ENCODE results near the gene TPPP3. TPM values are rescaled to one million over a fixed set of nuclear protein-coding genes. Genes with fewer than 3 reads are reported as not detected.

TPPP3 gene
- total and polyA plus RNA-seq, 2 donors (not counting 3 experiments of a cell fraction or from before 2014, with no cell fraction given) = 0.33 to 1.3 TPM

- Histone ChIP-seq H3K4me3 (replicated peaks in 1 of 3; ENCODE audit: insufficient read depth in 1 of 3, low read depth in 1 of 3, low read length in 3 of 3) (no peak overlapping the region), H3K36me3 (ENCODE audit: control insufficient read depth in 2 of 2, extremely low read depth in 1 of 2, insufficient read depth in 2 of 2, low read length in 2 of 2) (no peaks in the 10 kb centered on the region), H3K27ac (ENCODE audit: insufficient read depth, low read depth, low read length) (no peak overlapping the region), H3K9me1 (replicated peaks; ENCODE audit: control insufficient read depth, extremely low read depth, insufficient read depth, low read length) (no peaks in the 10 kb centered on the region), H3K9ac (replicated peaks; ENCODE audit: extremely low read depth, insufficient read depth, low read length) (no peak overlapping the region), H3K9me3 (replicated peaks; ENCODE audit: control insufficient read depth, insufficient read depth, low read length) (no peaks in the 10 kb centered on the region), H3K79me2 (ENCODE audit: control insufficient read depth, insufficient read depth, low read length) (no peaks in the 10 kb centered on the region), H3K4me1 (ENCODE audit: control insufficient read depth, extremely low read depth, insufficient read depth, low read length) (no peaks in the 10 kb centered on the region), H3K27me3 (ENCODE audit: control insufficient read depth in 2 of 2, insufficient read depth in 2 of 2, low read length in 2 of 2) (peaks cover 0 to 6% of the 10 kb centered on the region in 2 experiments), H2AFZ (ENCODE audit: low read depth, low read length) (no peak overlapping the region), H3K4me2 (ENCODE audit: insufficient read depth, low read length) (no peak overlapping the region), H4K20me1 (replicated peaks; ENCODE audit: control insufficient read depth, extremely low read depth, insufficient read depth, low read length) (no peaks in the 10 kb centered on the region)
- POLR2A ChIA-PET = no interaction called here
- DNase-seq (ENCODE audit: low read depth, low spot score) (no peak), FAIRE-seq (no peak)
- TF ChIP-seq POLR2A (IDR thresholded peaks at IDR 0.05; ENCODE audit: low read depth, low read length) (peak; percentile 18), POLR2AphosphoS5 (IDR thresholded peaks at IDR 0.05; ENCODE audit: insufficient read depth, low read depth, low read length) (no peak)
- intact Hi-C loops (cut with micrococcal nuclease) = loop anchor here (1.0 to 10.0 kb wide), 4 partner anchors 28 to 445 kb away; partner anchors contain the start of genes E2F4, ELMO3 and EXOC3L1
- CTCF ChIA-PET = interaction anchor here (0.5 to 4.1 kb wide), 64 partner anchors 8 to 508 kb away, joined by 3 to 65 read pairs (median 5); partner anchors contain the start of genes EXOC3L1, HSD11B2, KCTD19 and LRRC36
- no TSS peak for BruUV-seq (replicated peaks)
- dilution Hi-C loops (cut with MboI; ENCODE audit: extremely low pct_ligation_motif_present, low sequenced_read_pairs) = no loop called here
Observed at GRCh38 chr16:67399749-67400704, 6.7 kb upstream of the TPPP3 start.

DNA sequence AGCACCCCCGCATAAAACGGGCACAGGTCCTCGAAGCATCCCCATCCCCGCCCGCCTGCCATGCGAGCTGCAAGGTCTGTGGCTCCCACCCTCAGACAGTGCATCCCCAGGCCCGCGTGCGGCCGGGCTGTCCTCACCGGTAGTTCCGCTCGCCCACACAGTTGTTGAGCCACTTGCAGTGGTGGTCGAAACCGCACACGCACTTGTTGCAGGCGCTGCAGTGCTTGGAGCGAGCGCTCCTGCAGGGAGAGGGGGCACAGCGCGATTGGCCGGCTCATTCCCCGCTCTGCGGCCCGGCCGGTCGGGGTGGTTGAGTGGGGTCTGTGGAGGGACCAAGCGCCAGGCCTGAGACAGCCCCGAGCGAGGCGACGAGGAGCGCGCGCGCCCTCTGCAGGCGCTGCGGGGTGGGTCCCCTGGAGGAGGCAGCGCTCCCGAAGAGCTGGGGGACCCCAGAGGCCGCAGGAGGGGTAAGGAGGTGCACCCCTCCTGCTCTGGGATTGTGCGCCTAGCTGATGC lies 6.0 kb upstream of the TPPP3 start:
- H3K27me3 ChIP-seq (ENCODE audit: control insufficient read depth in 2 of 2, insufficient read depth in 2 of 2, low read length in 2 of 2) = peaks cover 5 to 6% of the 10 kb centered on the region in 2 experiments
- H3K9me3 ChIP-seq (replicated peaks; ENCODE audit: control insufficient read depth, insufficient read depth, low read length) = no peaks in the 10 kb centered on the region
- dilution Hi-C loops (cut with MboI; ENCODE audit: extremely low pct_ligation_motif_present, low sequenced_read_pairs) = no loop called here
- ChIA-PET POLR2A (no interaction called here), CTCF (interaction anchor here (0.5 to 4.1 kb wide), 64 partner anchors 9 to 507 kb away, joined by 3 to 65 read pairs (median 5); partner anchors contain the start of genes EXOC3L1, HSD11B2, KCTD19 and LRRC36)
- TF ChIP-seq, protein P1, sequence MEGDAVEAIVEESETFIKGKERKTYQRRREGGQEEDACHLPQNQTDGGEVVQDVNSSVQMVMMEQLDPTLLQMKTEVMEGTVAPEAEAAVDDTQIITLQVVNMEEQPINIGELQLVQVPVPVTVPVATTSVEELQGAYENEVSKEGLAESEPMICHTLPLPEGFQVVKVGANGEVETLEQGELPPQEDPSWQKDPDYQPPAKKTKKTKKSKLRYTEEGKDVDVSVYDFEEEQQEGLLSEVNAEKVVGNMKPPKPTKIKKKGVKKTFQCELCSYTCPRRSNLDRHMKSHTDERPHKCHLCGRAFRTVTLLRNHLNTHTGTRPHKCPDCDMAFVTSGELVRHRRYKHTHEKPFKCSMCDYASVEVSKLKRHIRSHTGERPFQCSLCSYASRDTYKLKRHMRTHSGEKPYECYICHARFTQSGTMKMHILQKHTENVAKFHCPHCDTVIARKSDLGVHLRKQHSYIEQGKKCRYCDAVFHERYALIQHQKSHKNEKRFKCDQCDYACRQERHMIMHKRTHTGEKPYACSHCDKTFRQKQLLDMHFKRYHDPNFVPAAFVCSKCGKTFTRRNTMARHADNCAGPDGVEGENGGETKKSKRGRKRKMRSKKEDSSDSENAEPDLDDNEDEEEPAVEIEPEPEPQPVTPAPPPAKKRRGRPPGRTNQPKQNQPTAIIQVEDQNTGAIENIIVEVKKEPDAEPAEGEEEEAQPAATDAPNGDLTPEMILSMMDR (IDR thresholded peaks at IDR 0.05; ENCODE audit: extremely low read depth in 1 of 2, insufficient read depth in 1 of 2, low read depth in 1 of 2, low read length in 2 of 2) = peak; percentile 88 to 96
- no peak for TF ChIP-seq EZH2 (IDR thresholded peaks at IDR 0.05; ENCODE audit: borderline replicate concordance, low read depth, low read length, severe bottlenecking)
- no peak overlapping the region for H3K9ac ChIP-seq (replicated peaks; ENCODE audit: extremely low read depth, insufficient read depth, low read length)
- FAIRE-seq (peak; percentile 68), DNase-seq (ENCODE audit: low read depth, low spot score) (peak; percentile 47)
- peaks cover 1% of the 10 kb centered on the region for H3K4me1 ChIP-seq (ENCODE audit: control insufficient read depth, extremely low read depth, insufficient read depth, low read length)
- H3K27ac ChIP-seq (ENCODE audit: insufficient read depth, low read depth, low read length) = no peak overlapping the region
- H3K4me3 ChIP-seq (replicated peaks in 1 of 3; ENCODE audit: insufficient read depth in 1 of 3, low read depth in 1 of 3, low read length in 3 of 3) = no peak overlapping the region
- no peaks in the 10 kb centered on the region for H4K20me1 ChIP-seq (replicated peaks; ENCODE audit: control insufficient read depth, extremely low read depth, insufficient read depth, low read length)
- no peaks in the 10 kb centered on the region for H3K9me1 ChIP-seq (replicated peaks; ENCODE audit: control insufficient read depth, extremely low read depth, insufficient read depth, low read length)
- BruUV-seq (replicated peaks) = no TSS peak
- intact Hi-C loops (cut with micrococcal nuclease) = loop anchor here (1.0 to 10.0 kb wide), 4 partner anchors 27 to 444 kb away; partner anchors contain the start of genes E2F4, ELMO3 and EXOC3L1
- H3K4me2 ChIP-seq (ENCODE audit: insufficient read depth, low read length) = no peak overlapping the region
- peak overlapping the region; percentile 9 for H2AFZ ChIP-seq (ENCODE audit: low read depth, low read length)
- H3K79me2 ChIP-seq (ENCODE audit: control insufficient read depth, insufficient read depth, low read length) = no peaks in the 10 kb centered on the region
- H3K36me3 ChIP-seq (ENCODE audit: control insufficient read depth in 2 of 2, extremely low read depth in 1 of 2, insufficient read depth in 2 of 2, low read length in 2 of 2) = no peaks in the 10 kb centered on the region

Measured in endothelial cell of umbilical vein (primary cell).